ENCODE measurements around the gene COQ8A.

GRCh38 chr1:226987179-226987536 is 47.1 kb downstream of the COQ8A start:
- TF ChIP-seq, protein P1, sequence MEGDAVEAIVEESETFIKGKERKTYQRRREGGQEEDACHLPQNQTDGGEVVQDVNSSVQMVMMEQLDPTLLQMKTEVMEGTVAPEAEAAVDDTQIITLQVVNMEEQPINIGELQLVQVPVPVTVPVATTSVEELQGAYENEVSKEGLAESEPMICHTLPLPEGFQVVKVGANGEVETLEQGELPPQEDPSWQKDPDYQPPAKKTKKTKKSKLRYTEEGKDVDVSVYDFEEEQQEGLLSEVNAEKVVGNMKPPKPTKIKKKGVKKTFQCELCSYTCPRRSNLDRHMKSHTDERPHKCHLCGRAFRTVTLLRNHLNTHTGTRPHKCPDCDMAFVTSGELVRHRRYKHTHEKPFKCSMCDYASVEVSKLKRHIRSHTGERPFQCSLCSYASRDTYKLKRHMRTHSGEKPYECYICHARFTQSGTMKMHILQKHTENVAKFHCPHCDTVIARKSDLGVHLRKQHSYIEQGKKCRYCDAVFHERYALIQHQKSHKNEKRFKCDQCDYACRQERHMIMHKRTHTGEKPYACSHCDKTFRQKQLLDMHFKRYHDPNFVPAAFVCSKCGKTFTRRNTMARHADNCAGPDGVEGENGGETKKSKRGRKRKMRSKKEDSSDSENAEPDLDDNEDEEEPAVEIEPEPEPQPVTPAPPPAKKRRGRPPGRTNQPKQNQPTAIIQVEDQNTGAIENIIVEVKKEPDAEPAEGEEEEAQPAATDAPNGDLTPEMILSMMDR (IDR thresholded peaks at IDR 0.05; ENCODE audit: low read length) = no peak
- no peak for TF ChIP-seq EZH2 (IDR thresholded peaks at IDR 0.05; ENCODE audit: borderline replicate concordance, low read length)

All from OCI-LY1 (cell line).